PFSK-1 (cell line): ENCODE data around the gene CAND2.

ENCODE experiments used
- FOXP2 ChIP-seq: optimal IDR thresholded peaks from 2 replicates; pipeline ENCODE3; 2011; ENCODE audit warnings: borderline replicate concordance, control low read depth, inconsistent platforms; ENCODE audit not compliant: insufficient read depth; ENCODE audit errors: extremely low read length, extremely low read depth
- POLR2AphosphoS5 ChIP-seq: IDR thresholded peaks from 2 replicates; pipeline ENCODE4 v1.6.1; 2012; ENCODE audit warnings: low read depth, mild to moderate bottlenecking, control low read depth, low read length, moderate library complexity
- SIN3A ChIP-seq: IDR thresholded peaks from 2 replicates; pipeline ENCODE4 v1.6.1; 2012; ENCODE audit warnings: mild to moderate bottlenecking, low read length, moderate library complexity, borderline replicate concordance; ENCODE audit not compliant: insufficient read depth
- TAF1 ChIP-seq: IDR thresholded peaks from 2 replicates; pipeline ENCODE4 v1.6.1; 2012; ENCODE audit warnings: low read length, control low read depth, borderline replicate concordance; ENCODE audit not compliant: insufficient read depth
- TF ChIP-seq, protein P1 (sequence below), 2 experiments: IDR thresholded peaks; 2 replicates each; pipeline versions ENCODE4 v1.6.1 to v1.8.0; 2011 to 2012; ENCODE audit warnings: low read depth in 2 of 2, low read length in 2 of 2, control low read depth in 1 of 2, inconsistent platforms in 1 of 2, mild to moderate bottlenecking in 1 of 2, moderate library complexity in 1 of 2; ENCODE audit not compliant: insufficient read depth in 1 of 2

Gene CAND2

DNA sequence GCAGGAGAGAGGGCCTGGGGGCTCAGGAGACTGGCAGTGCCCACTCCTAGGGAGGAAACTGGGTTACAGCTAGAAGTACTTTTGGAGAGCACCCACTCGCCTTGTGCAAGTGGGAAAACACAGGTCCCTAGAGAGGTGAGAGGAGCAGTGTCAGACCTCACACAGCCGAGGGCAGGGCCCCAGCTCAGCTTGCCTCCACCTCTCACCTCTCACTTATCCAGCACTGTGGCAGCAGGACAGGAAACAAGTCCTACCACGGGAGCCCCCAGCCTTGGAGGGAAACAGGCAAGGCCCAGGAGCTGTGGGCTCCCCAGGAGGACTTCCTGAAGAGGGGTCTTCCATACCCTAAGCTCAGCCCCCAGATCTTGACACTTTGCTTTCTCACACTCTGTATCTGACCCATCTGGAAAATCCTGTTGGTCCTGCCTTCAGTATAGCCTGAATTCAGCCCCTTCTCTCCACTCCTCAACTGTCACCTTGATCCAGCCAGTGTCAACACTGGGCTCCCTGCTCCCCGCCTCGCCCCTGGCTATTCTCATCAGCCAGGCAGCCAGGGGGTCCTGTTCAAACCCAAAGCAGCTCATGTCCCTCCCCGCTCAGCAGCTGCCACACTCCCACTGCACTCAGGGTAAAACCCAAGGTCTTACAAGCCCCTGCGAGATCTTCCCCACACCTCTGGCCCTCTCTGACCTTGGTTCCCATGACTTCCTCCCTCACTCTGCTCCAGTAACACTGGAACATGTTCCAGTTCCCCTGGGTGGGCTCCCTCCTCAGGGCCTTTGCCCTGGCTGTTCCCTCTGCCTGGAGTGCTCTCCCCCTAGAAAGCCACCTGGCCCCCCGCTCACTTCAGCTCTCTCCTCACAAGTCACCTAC, 36.6 kb upstream of the CAND2 start:
- no peak for TF ChIP-seq TAF1
- no peak for TF ChIP-seq POLR2AphosphoS5
- TF ChIP-seq, protein P1, sequence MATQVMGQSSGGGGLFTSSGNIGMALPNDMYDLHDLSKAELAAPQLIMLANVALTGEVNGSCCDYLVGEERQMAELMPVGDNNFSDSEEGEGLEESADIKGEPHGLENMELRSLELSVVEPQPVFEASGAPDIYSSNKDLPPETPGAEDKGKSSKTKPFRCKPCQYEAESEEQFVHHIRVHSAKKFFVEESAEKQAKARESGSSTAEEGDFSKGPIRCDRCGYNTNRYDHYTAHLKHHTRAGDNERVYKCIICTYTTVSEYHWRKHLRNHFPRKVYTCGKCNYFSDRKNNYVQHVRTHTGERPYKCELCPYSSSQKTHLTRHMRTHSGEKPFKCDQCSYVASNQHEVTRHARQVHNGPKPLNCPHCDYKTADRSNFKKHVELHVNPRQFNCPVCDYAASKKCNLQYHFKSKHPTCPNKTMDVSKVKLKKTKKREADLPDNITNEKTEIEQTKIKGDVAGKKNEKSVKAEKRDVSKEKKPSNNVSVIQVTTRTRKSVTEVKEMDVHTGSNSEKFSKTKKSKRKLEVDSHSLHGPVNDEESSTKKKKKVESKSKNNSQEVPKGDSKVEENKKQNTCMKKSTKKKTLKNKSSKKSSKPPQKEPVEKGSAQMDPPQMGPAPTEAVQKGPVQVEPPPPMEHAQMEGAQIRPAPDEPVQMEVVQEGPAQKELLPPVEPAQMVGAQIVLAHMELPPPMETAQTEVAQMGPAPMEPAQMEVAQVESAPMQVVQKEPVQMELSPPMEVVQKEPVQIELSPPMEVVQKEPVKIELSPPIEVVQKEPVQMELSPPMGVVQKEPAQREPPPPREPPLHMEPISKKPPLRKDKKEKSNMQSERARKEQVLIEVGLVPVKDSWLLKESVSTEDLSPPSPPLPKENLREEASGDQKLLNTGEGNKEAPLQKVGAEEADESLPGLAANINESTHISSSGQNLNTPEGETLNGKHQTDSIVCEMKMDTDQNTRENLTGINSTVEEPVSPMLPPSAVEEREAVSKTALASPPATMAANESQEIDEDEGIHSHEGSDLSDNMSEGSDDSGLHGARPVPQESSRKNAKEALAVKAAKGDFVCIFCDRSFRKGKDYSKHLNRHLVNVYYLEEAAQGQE (IDR thresholded peaks at IDR 0.05; ENCODE audit: insufficient read depth in 1 of 2, low read depth in 2 of 2, low read length in 2 of 2), result no peak
- TF ChIP-seq SIN3A, result no peak
- TF ChIP-seq FOXP2, result no peak

DNA sequence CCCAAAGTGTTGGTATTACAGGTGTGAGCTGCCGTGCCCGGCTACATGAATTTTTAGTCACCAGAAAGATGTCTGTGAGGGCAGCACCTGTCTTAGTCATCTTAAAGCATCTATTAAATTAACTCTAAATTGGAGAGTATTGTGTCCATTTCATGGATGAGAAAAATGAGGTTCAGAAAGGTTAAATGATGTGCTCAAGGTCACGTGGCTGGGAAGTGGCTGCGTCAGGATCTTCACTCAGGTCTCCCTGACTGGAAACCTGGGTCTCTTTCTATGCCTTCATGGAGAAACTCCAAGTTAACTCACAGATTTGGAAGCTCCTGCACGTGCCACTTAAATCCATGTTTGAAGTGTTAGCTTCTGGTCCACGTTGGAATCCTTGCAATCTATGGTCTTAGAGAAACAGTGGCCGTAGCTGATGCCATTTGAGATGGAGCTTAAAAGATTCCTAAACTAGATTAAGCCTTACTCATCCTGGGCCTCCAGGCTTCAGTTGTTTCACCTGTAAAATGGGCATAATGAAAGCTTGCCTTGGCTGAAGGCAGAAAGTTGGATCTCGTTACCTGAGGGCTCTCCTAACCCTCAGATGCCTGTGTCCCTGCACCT, 32.2 kb upstream of the CAND2 start:
- TF ChIP-seq POLR2AphosphoS5, result no peak

DNA sequence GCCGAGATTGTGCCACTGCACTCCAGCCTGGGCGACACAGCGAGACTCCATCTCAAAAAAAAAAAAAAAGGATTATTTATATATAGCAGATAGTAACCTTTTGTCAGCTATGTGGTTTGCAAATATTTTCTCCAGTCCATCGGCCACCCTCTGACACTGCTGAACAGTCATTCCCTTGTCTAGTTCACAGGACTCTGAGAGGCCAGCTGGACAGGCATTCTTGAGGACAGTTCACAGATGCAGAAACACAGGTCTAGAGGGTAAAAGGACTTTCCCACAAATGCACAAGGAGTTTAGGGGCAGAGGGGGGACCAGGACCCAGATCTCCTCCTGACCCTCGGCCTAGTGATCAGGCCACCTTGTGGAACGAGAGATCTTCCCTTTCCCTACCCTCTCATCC, 29.9 kb upstream of the CAND2 start:
- TF ChIP-seq POLR2AphosphoS5, result no peak
- TF ChIP-seq, protein P1 (IDR thresholded peaks at IDR 0.05; ENCODE audit: insufficient read depth in 1 of 2, low read depth in 2 of 2, low read length in 2 of 2), result no peak
- TF ChIP-seq SIN3A, result no peak
- no peak for TF ChIP-seq TAF1
- no peak for TF ChIP-seq FOXP2

DNA sequence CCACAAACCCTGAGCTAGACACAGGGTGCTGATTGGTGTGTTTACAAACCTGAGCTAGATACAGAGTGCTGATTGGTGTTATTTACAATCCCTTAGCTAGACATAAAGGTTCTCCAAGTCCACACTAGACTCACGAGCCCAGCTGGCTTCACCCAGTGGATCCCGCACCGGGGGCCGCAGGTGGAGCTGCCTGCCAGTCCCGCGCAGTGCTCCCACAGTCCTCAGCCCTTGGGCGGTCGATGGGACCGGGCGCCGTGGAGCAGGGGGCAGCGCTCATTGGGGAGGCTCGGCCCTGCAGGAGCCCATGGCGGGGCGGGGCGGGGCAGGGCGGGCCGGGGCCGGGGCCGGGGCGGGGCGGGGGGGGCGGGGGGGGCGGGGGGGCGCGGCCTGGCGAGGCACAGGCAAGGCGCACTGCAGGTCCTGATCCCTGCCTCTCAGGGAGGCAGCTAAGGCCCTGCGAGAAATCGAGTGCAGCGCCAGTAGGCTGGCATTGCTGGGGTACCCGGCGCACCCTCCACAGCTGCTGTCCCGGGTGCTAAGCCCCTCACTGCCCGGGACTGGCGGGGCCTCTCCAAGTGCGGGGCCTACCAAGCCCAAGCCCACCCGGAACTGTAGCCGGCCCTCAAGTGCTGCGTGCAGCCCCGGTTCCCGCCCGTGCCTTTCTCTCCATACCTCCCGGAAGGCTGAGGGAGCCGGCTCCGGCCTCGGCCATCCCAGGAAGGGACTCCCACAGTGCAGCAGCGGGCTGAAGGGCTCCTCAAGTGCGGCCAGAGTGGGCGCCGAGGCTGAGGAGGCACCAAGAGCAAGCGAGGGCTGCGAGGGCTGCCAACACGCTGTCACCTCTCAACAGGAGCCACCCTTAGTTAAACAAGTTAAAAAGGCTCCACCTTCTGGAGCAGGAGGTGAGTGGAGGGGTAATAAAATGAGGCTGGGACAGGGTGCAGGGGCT, 27.6 kb upstream of the CAND2 start:
- TF ChIP-seq, protein P1 (IDR thresholded peaks at IDR 0.05; ENCODE audit: insufficient read depth in 1 of 2, low read depth in 2 of 2, low read length in 2 of 2), result no peak
- TF ChIP-seq TAF1, result no peak
- TF ChIP-seq SIN3A, result no peak
- TF ChIP-seq FOXP2, result no peak

DNA sequence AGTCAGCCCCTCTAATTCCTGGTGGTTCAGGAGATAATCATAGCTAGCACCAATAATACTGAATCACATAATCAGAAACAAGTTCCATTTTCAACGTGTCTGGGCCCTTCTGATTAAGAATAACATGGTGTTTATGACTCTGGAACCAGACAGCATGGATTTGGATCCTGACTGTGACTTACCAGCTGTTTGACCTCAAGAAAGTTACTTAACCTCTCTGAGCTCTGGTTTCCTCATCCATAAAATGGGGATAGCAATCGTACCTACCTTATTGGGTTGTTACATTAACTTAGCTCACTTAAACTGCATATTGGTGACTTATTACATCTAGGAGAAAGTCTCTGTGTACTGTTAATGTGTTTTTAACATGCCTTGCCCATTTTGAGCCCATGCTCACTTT, 26.7 kb upstream of the CAND2 start:
- no peak for TF ChIP-seq SIN3A
- no peak for TF ChIP-seq POLR2AphosphoS5
- TF ChIP-seq, protein P1 (IDR thresholded peaks at IDR 0.05; ENCODE audit: insufficient read depth in 1 of 2, low read depth in 2 of 2, low read length in 2 of 2), result no peak
- no peak for TF ChIP-seq FOXP2
- no peak for TF ChIP-seq TAF1
